HG02759 (cell line): ENCODE data around the gene PARVG.

Source experiments
- ATAC-seq: cut with Tn5 transposase; IDR thresholded peaks from one replicate; pipeline ENCODE4 v1.9.1; 2021; ENCODE audit warnings: mild to moderate bottlenecking, moderate library complexity; ENCODE audit not compliant: unreplicated experiment

The PARVG gene

GRCh38 chr22:44180706-44181032 is at the start of gene PARVG:
Gene PARVG (plus strand): TSS chr22:44180925. CDS start chr22:44183330, 2,405 bp downstream.
- ATAC-seq = peak; percentile 61

- ATAC-seq = no peak
These were observed 49.3 kb upstream of the PARVG start for GRCh38 chr22:44131412-44131811.

- no peak for ATAC-seq
These were observed 48.6 kb upstream of the PARVG start for GRCh38 chr22:44131989-44132685.

GRCh38 chr22:44132724-44133123 is 48.0 kb upstream of the PARVG start:
- ATAC-seq = no peak

GRCh38 chr22:44133161-44133560 is 47.6 kb upstream of the PARVG start:
- ATAC-seq = no peak

GRCh38 chr22:44133901-44134571 is 46.7 kb upstream of the PARVG start:
- no peak for ATAC-seq

GRCh38 chr22:44136112-44136511 is 44.6 kb upstream of the PARVG start:
- ATAC-seq = no peak

- no peak for ATAC-seq
These were observed 43.9 kb upstream of the PARVG start for GRCh38 chr22:44136786-44137185.

- ATAC-seq = no peak
These were observed 43.3 kb upstream of the PARVG start for GRCh38 chr22:44137415-44137814.

- no peak for ATAC-seq
These were observed 41.0 kb upstream of the PARVG start for GRCh38 chr22:44139773-44140172.

GRCh38 chr22:44142421-44143104 is 38.2 kb upstream of the PARVG start:
- ATAC-seq = no peak

- no peak for ATAC-seq
These were observed 37.6 kb upstream of the PARVG start for GRCh38 chr22:44143105-44143474.

- no peak for ATAC-seq
These were observed 37.1 kb upstream of the PARVG start for GRCh38 chr22:44143579-44143978.

- ATAC-seq = no peak
These were observed 36.6 kb upstream of the PARVG start for GRCh38 chr22:44144046-44144569.

- ATAC-seq = no peak
These were observed 35.2 kb upstream of the PARVG start for GRCh38 chr22:44145544-44145943.

GRCh38 chr22:44146088-44146861 is 34.5 kb upstream of the PARVG start:
- no peak for ATAC-seq

GRCh38 chr22:44147008-44147645 is 33.6 kb upstream of the PARVG start:
- no peak for ATAC-seq

- no peak for ATAC-seq
These were observed 32.7 kb upstream of the PARVG start for GRCh38 chr22:44147821-44148574.

- ATAC-seq = no peak
These were observed 29.0 kb upstream of the PARVG start for GRCh38 chr22:44151676-44152075.

GRCh38 chr22:44153710-44154109 is 27.0 kb upstream of the PARVG start:
- no peak for ATAC-seq
